Stimulated activated CD4-positive, alpha-beta T cell treated with anti-CD3 and anti-CD28 coated beads, Interleukin-12 subunit alpha, Interleukin-12 subunit beta, amount 100 ng/mL, for 24 hours (primary cell): ENCODE data around the gene MSI2.

Experiments
- DNase-seq, 2 experiments: peaks; one replicate each; pipeline ENCODE4 v3.0.0-alpha.2; 2020; ENCODE audit warnings: low read depth in 2 of 2

MSI2 gene

GRCh38 chr17:57556977-57557376 is 300.7 kb downstream of the MSI2 start:
- no peak for DNase-seq

GRCh38 chr17:57557416-57557815 is 301.1 kb downstream of the MSI2 start:
- DNase-seq: no peak

GRCh38 chr17:57557834-57558681 is 301.7 kb downstream of the MSI2 start:
- no peak for DNase-seq

- DNase-seq: no peak
Measured at GRCh38 chr17:57559226-57559625, 302.9 kb downstream of the MSI2 start.

- no peak for DNase-seq
Measured at GRCh38 chr17:57559634-57560318, 303.5 kb downstream of the MSI2 start.

- DNase-seq: no peak
Measured at GRCh38 chr17:57560319-57560705, 304.0 kb downstream of the MSI2 start.

GRCh38 chr17:57561072-57561861 is 304.9 kb downstream of the MSI2 start:
- DNase-seq: no peak

GRCh38 chr17:57562184-57562698 is 305.9 kb downstream of the MSI2 start:
- no peak for DNase-seq

- DNase-seq: no peak
Measured at GRCh38 chr17:57563958-57564357, 307.6 kb downstream of the MSI2 start.

GRCh38 chr17:57565176-57565575 is 308.9 kb downstream of the MSI2 start:
- no peak for DNase-seq

GRCh38 chr17:57566721-57567120 is 310.4 kb downstream of the MSI2 start:
- DNase-seq: no peak

GRCh38 chr17:57567251-57567650 is 310.9 kb downstream of the MSI2 start:
- DNase-seq: no peak

- no peak for DNase-seq
Measured at GRCh38 chr17:57568340-57568739, 312.0 kb downstream of the MSI2 start.

GRCh38 chr17:57569021-57569420 is 312.7 kb downstream of the MSI2 start:
- no peak for DNase-seq

GRCh38 chr17:57569853-57570252 is 313.5 kb downstream of the MSI2 start:
- no peak for DNase-seq

GRCh38 chr17:57570724-57571344 is 314.5 kb downstream of the MSI2 start:
- DNase-seq: no peak

GRCh38 chr17:57572062-57572461 is 315.7 kb downstream of the MSI2 start:
- DNase-seq: no peak

GRCh38 chr17:57572600-57572999 is 316.3 kb downstream of the MSI2 start:
- no peak for DNase-seq

- DNase-seq: no peak
Measured at GRCh38 chr17:57574040-57574513, 317.8 kb downstream of the MSI2 start.

- no peak for DNase-seq
Measured at GRCh38 chr17:57576744-57577143, 320.4 kb downstream of the MSI2 start.

GRCh38 chr17:57577751-57578607 is 321.7 kb downstream of the MSI2 start:
- no peak for DNase-seq
